ENCODE measurements around the gene PEX1. TPM values are rescaled to one million over a fixed set of nuclear protein-coding genes. Genes with fewer than 3 reads are reported as not detected.

The PEX1 gene
- total and polyA plus RNA-seq, 2 of the 13 experiments (the other 11 are each of a cell fraction or from before 2014, with no cell fraction given), result 16.6 to 22.4 TPM

- peak; percentile 76; the same call in 1 of the 2 replicates for TF ChIP-seq NFKB2 (CRISPR knock-in tag; IDR thresholded peaks at IDR 0.05; ENCODE audit: borderline replicate concordance)
- TF ChIP-seq, protein P1, sequence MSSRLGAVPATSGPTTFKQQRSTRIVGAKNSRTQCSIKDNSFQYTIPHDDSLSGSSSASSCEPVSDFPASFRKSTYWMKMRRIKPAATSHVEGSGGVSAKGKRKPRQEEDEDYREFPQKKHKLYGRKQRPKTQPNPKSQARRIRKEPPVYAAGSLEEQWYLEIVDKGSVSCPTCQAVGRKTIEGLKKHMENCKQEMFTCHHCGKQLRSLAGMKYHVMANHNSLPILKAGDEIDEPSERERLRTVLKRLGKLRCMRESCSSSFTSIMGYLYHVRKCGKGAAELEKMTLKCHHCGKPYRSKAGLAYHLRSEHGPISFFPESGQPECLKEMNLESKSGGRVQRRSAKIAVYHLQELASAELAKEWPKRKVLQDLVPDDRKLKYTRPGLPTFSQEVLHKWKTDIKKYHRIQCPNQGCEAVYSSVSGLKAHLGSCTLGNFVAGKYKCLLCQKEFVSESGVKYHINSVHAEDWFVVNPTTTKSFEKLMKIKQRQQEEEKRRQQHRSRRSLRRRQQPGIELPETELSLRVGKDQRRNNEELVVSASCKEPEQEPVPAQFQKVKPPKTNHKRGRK (CRISPR knock-in tag; IDR thresholded peaks at IDR 0.05), result no peak
- TF ChIP-seq, protein P2, sequence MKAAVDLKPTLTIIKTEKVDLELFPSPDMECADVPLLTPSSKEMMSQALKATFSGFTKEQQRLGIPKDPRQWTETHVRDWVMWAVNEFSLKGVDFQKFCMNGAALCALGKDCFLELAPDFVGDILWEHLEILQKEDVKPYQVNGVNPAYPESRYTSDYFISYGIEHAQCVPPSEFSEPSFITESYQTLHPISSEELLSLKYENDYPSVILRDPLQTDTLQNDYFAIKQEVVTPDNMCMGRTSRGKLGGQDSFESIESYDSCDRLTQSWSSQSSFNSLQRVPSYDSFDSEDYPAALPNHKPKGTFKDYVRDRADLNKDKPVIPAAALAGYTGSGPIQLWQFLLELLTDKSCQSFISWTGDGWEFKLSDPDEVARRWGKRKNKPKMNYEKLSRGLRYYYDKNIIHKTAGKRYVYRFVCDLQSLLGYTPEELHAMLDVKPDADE (CRISPR knock-in tag; IDR thresholded peaks at IDR 0.05), result no peak
- TF ChIP-seq, protein P3, sequence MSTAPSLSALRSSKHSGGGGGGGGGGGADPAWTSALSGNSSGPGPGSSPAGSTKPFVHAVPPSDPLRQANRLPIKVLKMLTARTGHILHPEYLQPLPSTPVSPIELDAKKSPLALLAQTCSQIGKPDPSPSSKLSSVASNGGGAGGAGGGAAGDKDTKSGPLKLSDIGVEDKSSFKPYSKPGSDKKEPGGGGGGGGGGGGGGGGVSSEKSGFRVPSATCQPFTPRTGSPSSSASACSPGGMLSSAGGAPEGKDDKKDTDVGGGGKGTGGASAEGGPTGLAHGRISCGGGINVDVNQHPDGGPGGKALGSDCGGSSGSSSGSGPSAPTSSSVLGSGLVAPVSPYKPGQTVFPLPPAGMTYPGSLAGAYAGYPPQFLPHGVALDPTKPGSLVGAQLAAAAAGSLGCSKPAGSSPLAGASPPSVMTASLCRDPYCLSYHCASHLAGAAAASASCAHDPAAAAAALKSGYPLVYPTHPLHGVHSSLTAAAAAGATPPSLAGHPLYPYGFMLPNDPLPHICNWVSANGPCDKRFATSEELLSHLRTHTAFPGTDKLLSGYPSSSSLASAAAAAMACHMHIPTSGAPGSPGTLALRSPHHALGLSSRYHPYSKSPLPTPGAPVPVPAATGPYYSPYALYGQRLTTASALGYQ (CRISPR knock-in tag; IDR thresholded peaks at IDR 0.05), result 0 out of 2 replicates have a peak, but pooled peaks have one; percentile 39
- TF ChIP-seq, protein P4, sequence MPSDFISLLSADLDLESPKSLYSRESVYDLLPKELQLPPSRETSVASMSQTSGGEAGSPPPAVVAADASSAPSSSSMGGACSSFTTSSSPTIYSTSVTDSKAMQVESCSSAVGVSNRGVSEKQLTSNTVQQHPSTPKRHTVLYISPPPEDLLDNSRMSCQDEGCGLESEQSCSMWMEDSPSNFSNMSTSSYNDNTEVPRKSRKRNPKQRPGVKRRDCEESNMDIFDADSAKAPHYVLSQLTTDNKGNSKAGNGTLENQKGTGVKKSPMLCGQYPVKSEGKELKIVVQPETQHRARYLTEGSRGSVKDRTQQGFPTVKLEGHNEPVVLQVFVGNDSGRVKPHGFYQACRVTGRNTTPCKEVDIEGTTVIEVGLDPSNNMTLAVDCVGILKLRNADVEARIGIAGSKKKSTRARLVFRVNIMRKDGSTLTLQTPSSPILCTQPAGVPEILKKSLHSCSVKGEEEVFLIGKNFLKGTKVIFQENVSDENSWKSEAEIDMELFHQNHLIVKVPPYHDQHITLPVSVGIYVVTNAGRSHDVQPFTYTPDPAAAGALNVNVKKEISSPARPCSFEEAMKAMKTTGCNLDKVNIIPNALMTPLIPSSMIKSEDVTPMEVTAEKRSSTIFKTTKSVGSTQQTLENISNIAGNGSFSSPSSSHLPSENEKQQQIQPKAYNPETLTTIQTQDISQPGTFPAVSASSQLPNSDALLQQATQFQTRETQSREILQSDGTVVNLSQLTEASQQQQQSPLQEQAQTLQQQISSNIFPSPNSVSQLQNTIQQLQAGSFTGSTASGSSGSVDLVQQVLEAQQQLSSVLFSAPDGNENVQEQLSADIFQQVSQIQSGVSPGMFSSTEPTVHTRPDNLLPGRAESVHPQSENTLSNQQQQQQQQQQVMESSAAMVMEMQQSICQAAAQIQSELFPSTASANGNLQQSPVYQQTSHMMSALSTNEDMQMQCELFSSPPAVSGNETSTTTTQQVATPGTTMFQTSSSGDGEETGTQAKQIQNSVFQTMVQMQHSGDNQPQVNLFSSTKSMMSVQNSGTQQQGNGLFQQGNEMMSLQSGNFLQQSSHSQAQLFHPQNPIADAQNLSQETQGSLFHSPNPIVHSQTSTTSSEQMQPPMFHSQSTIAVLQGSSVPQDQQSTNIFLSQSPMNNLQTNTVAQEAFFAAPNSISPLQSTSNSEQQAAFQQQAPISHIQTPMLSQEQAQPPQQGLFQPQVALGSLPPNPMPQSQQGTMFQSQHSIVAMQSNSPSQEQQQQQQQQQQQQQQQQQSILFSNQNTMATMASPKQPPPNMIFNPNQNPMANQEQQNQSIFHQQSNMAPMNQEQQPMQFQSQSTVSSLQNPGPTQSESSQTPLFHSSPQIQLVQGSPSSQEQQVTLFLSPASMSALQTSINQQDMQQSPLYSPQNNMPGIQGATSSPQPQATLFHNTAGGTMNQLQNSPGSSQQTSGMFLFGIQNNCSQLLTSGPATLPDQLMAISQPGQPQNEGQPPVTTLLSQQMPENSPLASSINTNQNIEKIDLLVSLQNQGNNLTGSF (CRISPR knock-in tag; IDR thresholded peaks at IDR 0.05), result no peak
- TF ChIP-seq, protein P5, sequence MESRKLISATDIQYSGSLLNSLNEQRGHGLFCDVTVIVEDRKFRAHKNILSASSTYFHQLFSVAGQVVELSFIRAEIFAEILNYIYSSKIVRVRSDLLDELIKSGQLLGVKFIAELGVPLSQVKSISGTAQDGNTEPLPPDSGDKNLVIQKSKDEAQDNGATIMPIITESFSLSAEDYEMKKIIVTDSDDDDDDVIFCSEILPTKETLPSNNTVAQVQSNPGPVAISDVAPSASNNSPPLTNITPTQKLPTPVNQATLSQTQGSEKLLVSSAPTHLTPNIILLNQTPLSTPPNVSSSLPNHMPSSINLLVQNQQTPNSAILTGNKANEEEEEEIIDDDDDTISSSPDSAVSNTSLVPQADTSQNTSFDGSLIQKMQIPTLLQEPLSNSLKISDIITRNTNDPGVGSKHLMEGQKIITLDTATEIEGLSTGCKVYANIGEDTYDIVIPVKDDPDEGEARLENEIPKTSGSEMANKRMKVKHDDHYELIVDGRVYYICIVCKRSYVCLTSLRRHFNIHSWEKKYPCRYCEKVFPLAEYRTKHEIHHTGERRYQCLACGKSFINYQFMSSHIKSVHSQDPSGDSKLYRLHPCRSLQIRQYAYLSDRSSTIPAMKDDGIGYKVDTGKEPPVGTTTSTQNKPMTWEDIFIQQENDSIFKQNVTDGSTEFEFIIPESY (CRISPR knock-in tag; IDR thresholded peaks at IDR 0.05), result no peak
- no peak for TF ChIP-seq ZNF33A (CRISPR knock-in tag; IDR thresholded peaks at IDR 0.05; ENCODE audit: borderline replicate concordance)
- TF ChIP-seq NBN (conservative IDR thresholded peaks at IDR 0.05), result no peak
- peak; percentile 58; the same call in 1 of the 2 replicates for TF ChIP-seq ZNF280B (CRISPR knock-in tag; IDR thresholded peaks at IDR 0.05; ENCODE audit: borderline replicate concordance)
- 0 out of 2 replicates have a peak, but pooled peaks have one; percentile 44 for TF ChIP-seq ZNF367 (CRISPR knock-in tag; IDR thresholded peaks at IDR 0.05; ENCODE audit: borderline replicate concordance)
- TF ChIP-seq PHB2 (IDR thresholded peaks at IDR 0.05; ENCODE audit: partially characterized antibody), result no peak
These were observed 80.7 kb downstream of the PEX1 start, which contains the start of gene GATAD1 (continued) for GRCh38 chr7:92447345-92448204.
